GM12892 (cell line): ENCODE results near the gene UCHL3.

Experiments
- POLR2A ChIP-seq: IDR thresholded peaks from 2 replicates; pipeline ENCODE4 v1.6.1; 2011; ENCODE audit warnings: low read depth, low read length, control low read depth
- POLR2AphosphoS5 ChIP-seq: IDR thresholded peaks from 2 replicates; pipeline ENCODE4 v1.6.1; 2011; ENCODE audit warnings: low read depth, low read length, control low read depth

- TF ChIP-seq POLR2A (no peak), POLR2AphosphoS5 (no peak)
Measured at GRCh38 chr13:75533861-75534260, 15.7 kb upstream of the UCHL3 start.
